ENCODE data around the gene MSI2.

DNA sequence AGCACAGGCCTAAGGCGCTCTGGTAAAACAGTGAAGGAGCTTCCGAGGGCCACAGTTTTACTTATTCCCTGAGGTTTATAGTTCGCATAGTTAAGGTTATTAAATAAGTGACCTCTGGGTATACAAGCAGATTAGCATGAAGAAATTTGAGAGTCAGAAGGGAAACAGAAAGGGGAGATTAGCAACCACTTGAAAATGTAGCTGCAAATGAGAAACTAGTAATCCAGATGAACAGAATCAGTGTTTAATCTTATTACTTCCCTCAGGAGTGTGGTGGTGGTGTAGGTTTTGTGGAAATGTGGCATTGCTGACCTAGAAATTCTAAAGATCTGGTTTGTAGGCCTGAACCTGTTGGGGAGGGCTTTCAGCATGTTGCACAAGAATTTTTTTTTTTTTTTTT, 358.4 kb downstream of the MSI2 start:
- TF ChIP-seq ARNT (IDR thresholded peaks at IDR 0.05) (no peak), FOXM1 (IDR thresholded peaks at IDR 0.05; ENCODE audit: borderline replicate concordance) (no peak), ZNF384 (IDR thresholded peaks at IDR 0.05) (no peak), BHLHE40 (IDR thresholded peaks at IDR 0.05; ENCODE audit: borderline replicate concordance) (no peak), HDGF (IDR thresholded peaks at IDR 0.05; ENCODE audit: borderline replicate concordance) (no peak), NFRKB (IDR thresholded peaks at IDR 0.05) (no peak), ELF4 (IDR thresholded peaks at IDR 0.05) (no peak), L3MBTL2 (conservative IDR thresholded peaks at IDR 0.05) (no peak), LEF1 (IDR thresholded peaks at IDR 0.05; ENCODE audit: borderline replicate concordance) (no peak), SP1 (IDR thresholded peaks at IDR 0.05) (no peak), FOXA1 (IDR thresholded peaks at IDR 0.05) (no peak), FOXK2 (IDR thresholded peaks at IDR 0.05) (no peak), SUZ12 (IDR thresholded peaks at IDR 0.05) (no peak)
- TF ChIP-seq, protein P1, sequence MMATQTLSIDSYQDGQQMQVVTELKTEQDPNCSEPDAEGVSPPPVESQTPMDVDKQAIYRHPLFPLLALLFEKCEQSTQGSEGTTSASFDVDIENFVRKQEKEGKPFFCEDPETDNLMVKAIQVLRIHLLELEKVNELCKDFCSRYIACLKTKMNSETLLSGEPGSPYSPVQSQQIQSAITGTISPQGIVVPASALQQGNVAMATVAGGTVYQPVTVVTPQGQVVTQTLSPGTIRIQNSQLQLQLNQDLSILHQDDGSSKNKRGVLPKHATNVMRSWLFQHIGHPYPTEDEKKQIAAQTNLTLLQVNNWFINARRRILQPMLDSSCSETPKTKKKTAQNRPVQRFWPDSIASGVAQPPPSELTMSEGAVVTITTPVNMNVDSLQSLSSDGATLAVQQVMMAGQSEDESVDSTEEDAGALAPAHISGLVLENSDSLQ (IDR thresholded peaks at IDR 0.05) = no peak

All from HEK293T (cell line).